ENCODE measurements around the gene RNU2-1.
"Not testable (repeated sequence)": the region's sequence is repeated elsewhere in the genome, so short reads cannot be mapped to it uniquely, and the experiment has no call there.

- not testable (repeated sequence) for TF ChIP-seq CTCF (IDR thresholded peaks at IDR 0.05); TCF7L2 (IDR thresholded peaks at IDR 0.05; ENCODE audit: low read depth, low read length); REST (IDR thresholded peaks at IDR 0.05; ENCODE audit: insufficient read depth in 1 of 2, low read depth in 2 of 2, low read length in 1 of 2); SIN3A (IDR thresholded peaks at IDR 0.05; ENCODE audit: borderline replicate concordance, insufficient read depth, low read depth, low read length)
Observed at GRCh38 chr17:43272914-43273313, 39.1 kb upstream of the RNU2-1 start.
